ENCODE data around the gene LCN15. TPM values are rescaled to one million over a fixed set of nuclear protein-coding genes. Genes with fewer than 3 reads are reported as not detected.
A peak's percentile ranks its signal among the peaks of the same experiment; 100 is the strongest.

The LCN15 gene
- total RNA-seq, 1 donor from 2014 or later = 1.9 TPM

DNA sequence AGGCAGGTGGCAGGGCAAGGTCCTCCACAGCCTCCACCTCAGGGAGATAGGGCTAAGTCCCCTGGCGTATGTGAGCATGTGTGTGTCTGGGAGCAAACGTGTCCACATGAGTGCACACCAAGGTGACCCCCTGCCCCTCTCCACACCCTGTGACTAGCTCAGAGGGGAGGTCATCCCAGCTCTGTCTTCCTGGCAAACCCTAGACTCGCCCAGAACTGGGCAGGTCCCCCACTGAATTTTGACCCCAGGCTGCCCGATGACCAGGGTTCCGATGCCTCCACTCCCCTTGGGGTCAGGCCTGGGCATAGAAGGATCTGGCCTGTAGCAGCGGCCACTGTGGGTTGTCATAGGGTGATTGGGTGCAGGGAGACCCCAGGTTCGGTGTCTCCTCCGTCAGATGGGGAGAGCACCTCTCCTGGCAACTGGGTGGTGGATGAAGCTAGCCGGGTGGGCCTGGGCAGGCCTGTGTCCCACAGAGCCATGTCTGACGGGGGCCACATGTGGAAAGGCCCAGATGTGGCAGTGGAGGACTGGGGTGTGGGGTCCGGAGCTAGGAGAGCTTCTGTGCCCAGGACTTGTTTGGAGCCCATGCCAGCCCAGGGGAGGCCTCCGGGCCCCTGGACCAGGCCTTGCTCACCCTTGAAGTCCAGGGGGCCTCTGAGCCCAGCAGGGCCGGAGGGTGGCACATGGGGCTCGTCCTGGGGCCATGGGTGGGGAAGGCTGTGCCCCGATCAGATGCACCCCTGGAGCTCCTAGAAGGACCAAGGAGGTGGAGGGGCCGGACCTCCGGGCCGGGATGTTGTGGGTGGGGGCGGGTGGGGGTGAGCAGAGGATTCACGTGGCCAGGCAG lies 45.7 kb downstream of the LCN15 start:
- TF ChIP-seq, protein P1, sequence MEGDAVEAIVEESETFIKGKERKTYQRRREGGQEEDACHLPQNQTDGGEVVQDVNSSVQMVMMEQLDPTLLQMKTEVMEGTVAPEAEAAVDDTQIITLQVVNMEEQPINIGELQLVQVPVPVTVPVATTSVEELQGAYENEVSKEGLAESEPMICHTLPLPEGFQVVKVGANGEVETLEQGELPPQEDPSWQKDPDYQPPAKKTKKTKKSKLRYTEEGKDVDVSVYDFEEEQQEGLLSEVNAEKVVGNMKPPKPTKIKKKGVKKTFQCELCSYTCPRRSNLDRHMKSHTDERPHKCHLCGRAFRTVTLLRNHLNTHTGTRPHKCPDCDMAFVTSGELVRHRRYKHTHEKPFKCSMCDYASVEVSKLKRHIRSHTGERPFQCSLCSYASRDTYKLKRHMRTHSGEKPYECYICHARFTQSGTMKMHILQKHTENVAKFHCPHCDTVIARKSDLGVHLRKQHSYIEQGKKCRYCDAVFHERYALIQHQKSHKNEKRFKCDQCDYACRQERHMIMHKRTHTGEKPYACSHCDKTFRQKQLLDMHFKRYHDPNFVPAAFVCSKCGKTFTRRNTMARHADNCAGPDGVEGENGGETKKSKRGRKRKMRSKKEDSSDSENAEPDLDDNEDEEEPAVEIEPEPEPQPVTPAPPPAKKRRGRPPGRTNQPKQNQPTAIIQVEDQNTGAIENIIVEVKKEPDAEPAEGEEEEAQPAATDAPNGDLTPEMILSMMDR (IDR thresholded peaks at IDR 0.05; ENCODE audit: partially characterized antibody, unreplicated experiment) = no peak
- Mint-ChIP-seq H3K27me3 (ENCODE audit: unreplicated experiment) (peaks cover under 1% of the 10 kb centered on the region), H3K36me3 (ENCODE audit: unreplicated experiment) (no peaks in the 10 kb centered on the region), H3K4me3 (ENCODE audit: unreplicated experiment) (no peak overlapping the region), H3K27ac (ENCODE audit: unreplicated experiment) (no peak overlapping the region), H3K4me1 (ENCODE audit: low read depth, unreplicated experiment) (peaks cover 4% of the 10 kb centered on the region), H3K9me3 (ENCODE audit: unreplicated experiment) (peaks cover 3% of the 10 kb centered on the region)
- no peak for DNase-seq

DNA sequence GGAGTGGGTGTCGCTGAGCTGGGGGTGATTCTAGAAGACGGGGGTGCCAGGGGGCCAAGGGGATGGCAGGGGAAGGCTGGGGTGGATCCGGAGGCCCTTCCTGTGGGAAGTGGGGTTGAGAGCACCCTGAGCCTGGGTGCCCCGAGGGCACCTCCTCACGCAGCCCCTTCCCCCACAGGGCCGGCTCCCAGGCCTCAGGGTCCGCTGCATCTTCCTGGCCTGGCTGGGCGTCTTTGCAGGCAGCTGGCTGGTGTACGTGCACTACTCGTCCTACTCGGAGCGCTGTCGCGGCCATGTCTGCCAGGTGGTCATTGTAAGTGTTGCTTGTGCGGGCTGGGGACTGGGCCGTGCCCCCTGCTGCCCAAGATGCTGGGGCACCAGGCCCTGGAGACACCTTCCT lies 46.9 kb downstream of the LCN15 start:
- Mint-ChIP-seq H3K9me3 (ENCODE audit: unreplicated experiment) (peaks cover 3% of the 10 kb centered on the region), H3K4me1 (ENCODE audit: low read depth, unreplicated experiment) (peaks cover 6% of the 10 kb centered on the region), H3K27me3 (ENCODE audit: unreplicated experiment) (no peaks in the 10 kb centered on the region), H3K36me3 (ENCODE audit: unreplicated experiment) (no peaks in the 10 kb centered on the region), H3K27ac (ENCODE audit: unreplicated experiment) (no peak overlapping the region), H3K4me3 (ENCODE audit: unreplicated experiment) (no peak overlapping the region)
- TF ChIP-seq, protein P1 (IDR thresholded peaks at IDR 0.05; ENCODE audit: partially characterized antibody, unreplicated experiment) = no peak
- DNase-seq = no peak

DNA sequence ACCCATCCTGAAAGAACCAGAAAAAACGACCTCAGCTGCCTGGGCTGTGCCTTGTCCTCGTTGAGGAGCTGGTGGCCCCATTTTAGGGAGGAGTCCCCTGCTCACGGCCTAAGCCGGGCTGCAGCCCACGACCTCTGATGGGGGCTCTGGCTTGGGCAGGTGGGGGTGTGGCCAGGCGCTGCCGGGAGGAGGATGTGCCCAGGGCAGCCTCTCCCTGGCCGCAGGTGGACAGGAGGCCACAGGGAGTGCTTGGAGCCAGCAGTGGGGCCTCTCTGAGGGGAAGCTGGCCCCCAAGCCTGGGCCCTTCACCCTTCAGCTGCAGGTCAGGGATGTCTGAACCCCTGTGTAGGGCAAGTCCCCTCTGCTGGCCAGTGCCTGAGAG lies 49.4 kb downstream of the LCN15 start:
- TF ChIP-seq, protein P1 (IDR thresholded peaks at IDR 0.05; ENCODE audit: partially characterized antibody, unreplicated experiment) = no peak
- Mint-ChIP-seq H3K36me3 (ENCODE audit: unreplicated experiment) (no peaks in the 10 kb centered on the region), H3K9me3 (ENCODE audit: unreplicated experiment) (peaks cover 5% of the 10 kb centered on the region), H3K27ac (ENCODE audit: unreplicated experiment) (no peak overlapping the region), H3K4me1 (ENCODE audit: low read depth, unreplicated experiment) (peaks cover 5% of the 10 kb centered on the region), H3K27me3 (ENCODE audit: unreplicated experiment) (peaks cover 5% of the 10 kb centered on the region), H3K4me3 (ENCODE audit: unreplicated experiment) (no peak overlapping the region)
- no peak for DNase-seq

DNA sequence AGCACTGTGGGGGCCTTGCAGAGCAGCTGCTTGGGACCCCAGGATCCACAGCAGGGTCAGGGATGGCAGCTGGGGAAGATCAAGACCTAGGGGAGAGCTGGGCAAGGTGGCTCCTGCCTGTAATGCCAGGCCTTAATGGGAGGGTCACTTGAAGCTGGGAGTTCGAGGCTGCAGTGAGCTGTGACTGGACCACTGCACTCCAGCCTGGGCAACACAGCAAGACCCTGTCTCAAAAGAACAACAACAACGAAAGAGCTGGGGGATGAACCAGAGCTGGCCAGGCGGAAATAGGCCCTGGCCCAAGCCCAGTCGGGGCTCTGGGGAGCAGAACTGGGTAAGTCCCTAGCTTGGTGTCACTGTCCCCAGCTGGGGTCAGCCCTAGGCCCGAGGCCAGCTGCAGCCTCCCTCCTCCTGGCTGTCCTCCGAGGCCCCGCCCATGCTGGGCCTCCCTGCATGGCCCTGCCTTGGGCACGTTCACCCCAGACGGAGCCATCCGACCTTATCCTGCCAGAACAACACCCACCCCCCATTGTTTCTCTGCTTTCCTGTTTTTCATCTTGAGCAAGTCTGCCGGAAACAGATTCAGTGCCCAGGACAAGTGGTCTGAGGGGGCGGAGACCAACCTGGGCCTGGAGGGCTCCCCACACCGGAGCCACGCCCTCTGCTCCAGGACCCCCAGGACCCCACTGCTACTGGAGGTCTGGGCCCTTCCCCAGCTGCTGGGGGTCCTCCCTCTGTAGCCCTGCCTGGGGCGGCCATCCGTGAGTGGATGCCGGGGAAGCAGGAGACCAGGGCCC lies 50.0 kb downstream of the LCN15 start:
- DNase-seq = no peak
- TF ChIP-seq, protein P1 (IDR thresholded peaks at IDR 0.05; ENCODE audit: partially characterized antibody, unreplicated experiment) = no peak
- Mint-ChIP-seq H3K27ac (ENCODE audit: unreplicated experiment) (peak overlapping the region; percentile 52), H3K27me3 (ENCODE audit: unreplicated experiment) (peaks cover 5% of the 10 kb centered on the region), H3K36me3 (ENCODE audit: unreplicated experiment) (no peaks in the 10 kb centered on the region), H3K4me1 (ENCODE audit: low read depth, unreplicated experiment) (peaks cover 5% of the 10 kb centered on the region), H3K4me3 (ENCODE audit: unreplicated experiment) (peak overlapping the region; percentile 64), H3K9me3 (ENCODE audit: unreplicated experiment) (peaks cover 5% of the 10 kb centered on the region)

Data from glutamatergic neuron (in vitro differentiated cells).